Activated effector memory CD4-positive, alpha-beta T cell treated with Interleukin-2 at 50 U/mL for 16 hours (primary cell): Measurements from ENCODE around the gene CAMTA1.

Experiments
- DNase-seq: peaks from one replicate; pipeline ENCODE4 v3.0.0-alpha.2; 2020

The CAMTA1 gene

GRCh38 chr1:7578206-7578605 is 793.0 kb downstream of the CAMTA1 start:
- DNase-seq = no peak

GRCh38 chr1:7579016-7579415 is 793.8 kb downstream of the CAMTA1 start:
- DNase-seq = no peak

- DNase-seq = no peak
Observed at GRCh38 chr1:7579831-7580804, 794.9 kb downstream of the CAMTA1 start.

- no peak for DNase-seq
Observed at GRCh38 chr1:7580923-7581753, 795.9 kb downstream of the CAMTA1 start.

- no peak for DNase-seq
Observed at GRCh38 chr1:7581754-7582459, 796.7 kb downstream of the CAMTA1 start.

- DNase-seq = no peak
Observed at GRCh38 chr1:7582460-7582972, 797.3 kb downstream of the CAMTA1 start.

GRCh38 chr1:7583291-7584096 is 798.2 kb downstream of the CAMTA1 start:
- DNase-seq = no peak

- DNase-seq = no peak
Observed at GRCh38 chr1:7584157-7584556, 798.9 kb downstream of the CAMTA1 start.

GRCh38 chr1:7584643-7585042 is 799.4 kb downstream of the CAMTA1 start:
- DNase-seq = no peak

GRCh38 chr1:7585216-7585907 is 800.1 kb downstream of the CAMTA1 start:
- no peak for DNase-seq

GRCh38 chr1:7586031-7586941 is 801.0 kb downstream of the CAMTA1 start:
- DNase-seq = no peak

- no peak for DNase-seq
Observed at GRCh38 chr1:7587108-7587772, 802.0 kb downstream of the CAMTA1 start.

- no peak for DNase-seq
Observed at GRCh38 chr1:7587773-7588456, 802.7 kb downstream of the CAMTA1 start.

- DNase-seq = no peak
Observed at GRCh38 chr1:7588457-7588827, 803.2 kb downstream of the CAMTA1 start.

GRCh38 chr1:7589080-7589735 is 804.0 kb downstream of the CAMTA1 start:
- no peak for DNase-seq

GRCh38 chr1:7589774-7590425 is 804.6 kb downstream of the CAMTA1 start:
- no peak for DNase-seq

- no peak for DNase-seq
Observed at GRCh38 chr1:7590426-7590790, 805.2 kb downstream of the CAMTA1 start.

- no peak for DNase-seq
Observed at GRCh38 chr1:7591565-7591964, 806.3 kb downstream of the CAMTA1 start.
